HEK293 (cell line): Measurements from ENCODE around the gene CD300LB.

Experiments used
- KLF16 ChIP-seq: fragments of 450-650 bp; formaldehyde crosslinking; IDR thresholded peaks from 2 replicates; pipeline ENCODE4 v1.5.1; 2017; ENCODE audit warnings: missing biosample characterization, missing genetic modification characterization
- ZBTB21 ChIP-seq: fragments of 450-650 bp; formaldehyde crosslinking; IDR thresholded peaks from 2 replicates; pipeline ENCODE4 v1.5.1; 2017; ENCODE audit warnings: missing biosample characterization, missing genetic modification characterization
- ZNF114 ChIP-seq: fragments of 450-650 bp; formaldehyde crosslinking; IDR thresholded peaks from 2 replicates; pipeline ENCODE4 v1.5.0; 2017; ENCODE audit warnings: missing biosample characterization, missing genetic modification characterization
- ZNF140 ChIP-seq: fragments of 450-650 bp; formaldehyde crosslinking; IDR thresholded peaks from 2 replicates; pipeline ENCODE4 v1.5.1; 2016; ENCODE audit warnings: missing biosample characterization, missing genetic modification characterization
- ZNF146 ChIP-seq: fragments of 450-650 bp; formaldehyde crosslinking; IDR thresholded peaks from 2 replicates; pipeline ENCODE4 v1.5.1; 2016; ENCODE audit warnings: missing biosample characterization, missing genetic modification characterization
- ZNF169 ChIP-seq: fragments of 450-650 bp; formaldehyde crosslinking; IDR thresholded peaks from 2 replicates; pipeline ENCODE4 v1.5.1; 2016; ENCODE audit warnings: missing biosample characterization, missing genetic modification characterization
- ZNF174 ChIP-seq: fragments of 450-650 bp; formaldehyde crosslinking; IDR thresholded peaks from 2 replicates; pipeline ENCODE4 v1.5.0; 2017; ENCODE audit warnings: missing biosample characterization, mild to moderate bottlenecking, missing genetic modification characterization
- ZNF23 ChIP-seq: fragments of 450-650 bp; formaldehyde crosslinking; IDR thresholded peaks from 2 replicates; pipeline ENCODE4 v1.5.1; 2016; ENCODE audit warnings: missing biosample characterization, missing genetic modification characterization, borderline replicate concordance
- ZNF239 ChIP-seq: fragments of 450-650 bp; formaldehyde crosslinking; IDR thresholded peaks from 2 replicates; pipeline ENCODE4 v1.5.1; 2016; ENCODE audit warnings: missing biosample characterization, missing genetic modification characterization
- ZNF37A ChIP-seq: fragments of 450-650 bp; IDR thresholded peaks from 2 replicates; pipeline ENCODE4 v1.5.1; 2018; ENCODE audit warnings: missing biosample characterization, missing genetic modification characterization
- ZNF473 ChIP-seq: fragments of 450-650 bp; formaldehyde crosslinking; IDR thresholded peaks from 2 replicates; pipeline ENCODE4 v1.5.1; 2017; ENCODE audit warnings: missing biosample characterization, missing genetic modification characterization
- ZNF529 ChIP-seq: fragments of 450-650 bp; formaldehyde crosslinking; IDR thresholded peaks from 2 replicates; pipeline ENCODE4 v1.5.1; 2017; ENCODE audit warnings: missing genetic modification characterization, missing biosample characterization; ENCODE audit not compliant: insufficient replicate concordance
- ZNF544 ChIP-seq: fragments of 450-650 bp; formaldehyde crosslinking; IDR thresholded peaks from 2 replicates; pipeline ENCODE4 v1.5.0; 2017; ENCODE audit warnings: missing biosample characterization, missing genetic modification characterization
- ZNF585B ChIP-seq: fragments of 450-650 bp; formaldehyde crosslinking; IDR thresholded peaks from 2 replicates; pipeline ENCODE4 v1.5.1; 2016; ENCODE audit warnings: missing biosample characterization, missing genetic modification characterization
- ZNF624 ChIP-seq: fragments of 450-650 bp; formaldehyde crosslinking; IDR thresholded peaks from 2 replicates; pipeline ENCODE4 v1.5.1; 2017; ENCODE audit warnings: missing biosample characterization, missing genetic modification characterization
- ZNF830 ChIP-seq: fragments of 450-650 bp; IDR thresholded peaks from 2 replicates; pipeline ENCODE4 v1.5.0; 2018; ENCODE audit warnings: missing biosample characterization, missing genetic modification characterization, low read depth, mild to moderate bottlenecking, moderate library complexity
- ZSCAN16 ChIP-seq: fragments of 450-650 bp; formaldehyde crosslinking; IDR thresholded peaks from 2 replicates; pipeline ENCODE4 v1.5.1; 2016; ENCODE audit warnings: missing biosample characterization, missing genetic modification characterization
- TF ChIP-seq, protein P1 (sequence below): fragments of 450-650 bp; formaldehyde crosslinking; conservative IDR thresholded peaks from 2 replicates; pipeline ENCODE4 v1.5.1; 2016; ENCODE audit warnings: low read depth, missing biosample characterization, missing genetic modification characterization
- TF ChIP-seq, protein P2 (sequence below): sonication (generic); formaldehyde crosslinking; IDR thresholded peaks from 2 replicates; pipeline ENCODE4 v1.8.1; 2022; ENCODE audit warnings: mild to moderate bottlenecking, moderate library complexity, missing genetic modification reagents
- TF ChIP-seq, protein P3 (sequence below): fragments of 450-650 bp; formaldehyde crosslinking; IDR thresholded peaks from 2 replicates; pipeline ENCODE4 v1.5.1; 2017; ENCODE audit warnings: missing biosample characterization, missing genetic modification characterization
- TF ChIP-seq, protein P4 (sequence below): fragments of 450-650 bp; formaldehyde crosslinking; IDR thresholded peaks from 2 replicates; pipeline ENCODE4 v1.5.1; 2016; ENCODE audit warnings: missing biosample characterization, missing genetic modification characterization
- TF ChIP-seq, protein P5 (sequence below): fragments of 450-650 bp; formaldehyde crosslinking; IDR thresholded peaks from 2 replicates; pipeline ENCODE4 v1.5.1; 2016; ENCODE audit warnings: missing biosample characterization, missing genetic modification characterization, borderline replicate concordance
- TF ChIP-seq, protein P6 (sequence below): fragments of 450-650 bp; formaldehyde crosslinking; IDR thresholded peaks from 2 replicates; pipeline ENCODE4 v1.5.1; 2017; ENCODE audit warnings: missing biosample characterization, missing genetic modification characterization

The CD300LB gene

DNA sequence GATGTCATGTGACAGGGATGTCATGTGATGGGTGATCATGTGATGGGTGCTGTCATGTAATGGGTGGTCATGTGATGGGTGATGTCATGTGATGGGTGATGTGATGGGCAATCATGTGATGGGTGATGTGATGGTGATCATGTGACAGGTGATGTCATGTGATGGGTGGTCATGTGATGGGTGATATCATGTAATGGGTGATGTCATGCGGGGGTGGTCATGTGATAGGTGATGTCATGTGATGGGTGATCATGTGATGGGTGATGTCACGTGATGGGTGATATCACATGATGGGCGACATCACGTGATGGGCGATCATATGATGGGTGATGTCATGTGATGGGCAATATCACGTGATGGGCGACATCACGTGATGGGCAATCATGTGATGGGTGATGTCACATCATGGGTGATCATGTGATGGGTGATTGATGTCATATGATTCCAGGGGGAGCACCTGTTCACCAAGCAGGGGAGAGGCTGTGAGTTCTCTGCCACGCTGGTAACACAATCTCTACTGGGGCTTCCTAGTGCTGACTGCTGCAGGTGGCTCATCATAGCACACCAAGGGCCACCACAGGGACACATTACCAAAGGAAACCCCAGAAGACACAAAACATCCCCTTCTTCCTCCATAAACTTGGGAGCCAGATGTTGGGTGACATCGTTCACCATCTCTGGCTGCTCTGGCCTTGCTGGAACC, 16.5 kb downstream of the CD300LB start (continued):
- TF ChIP-seq, protein P1, sequence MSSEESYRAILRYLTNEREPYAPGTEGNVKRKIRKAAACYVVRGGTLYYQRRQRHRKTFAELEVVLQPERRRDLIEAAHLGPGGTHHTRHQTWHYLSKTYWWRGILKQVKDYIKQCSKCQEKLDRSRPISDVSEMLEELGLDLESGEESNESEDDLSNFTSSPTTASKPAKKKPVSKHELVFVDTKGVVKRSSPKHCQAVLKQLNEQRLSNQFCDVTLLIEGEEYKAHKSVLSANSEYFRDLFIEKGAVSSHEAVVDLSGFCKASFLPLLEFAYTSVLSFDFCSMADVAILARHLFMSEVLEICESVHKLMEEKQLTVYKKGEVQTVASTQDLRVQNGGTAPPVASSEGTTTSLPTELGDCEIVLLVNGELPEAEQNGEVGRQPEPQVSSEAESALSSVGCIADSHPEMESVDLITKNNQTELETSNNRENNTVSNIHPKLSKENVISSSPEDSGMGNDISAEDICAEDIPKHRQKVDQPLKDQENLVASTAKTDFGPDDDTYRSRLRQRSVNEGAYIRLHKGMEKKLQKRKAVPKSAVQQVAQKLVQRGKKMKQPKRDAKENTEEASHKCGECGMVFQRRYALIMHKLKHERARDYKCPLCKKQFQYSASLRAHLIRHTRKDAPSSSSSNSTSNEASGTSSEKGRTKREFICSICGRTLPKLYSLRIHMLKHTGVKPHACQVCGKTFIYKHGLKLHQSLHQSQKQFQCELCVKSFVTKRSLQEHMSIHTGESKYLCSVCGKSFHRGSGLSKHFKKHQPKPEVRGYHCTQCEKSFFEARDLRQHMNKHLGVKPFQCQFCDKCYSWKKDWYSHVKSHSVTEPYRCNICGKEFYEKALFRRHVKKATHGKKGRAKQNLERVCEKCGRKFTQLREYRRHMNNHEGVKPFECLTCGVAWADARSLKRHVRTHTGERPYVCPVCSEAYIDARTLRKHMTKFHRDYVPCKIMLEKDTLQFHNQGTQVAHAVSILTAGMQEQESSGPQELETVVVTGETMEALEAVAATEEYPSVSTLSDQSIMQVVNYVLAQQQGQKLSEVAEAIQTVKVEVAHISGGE (tag by site-specific recombination) = no peak
- TF ChIP-seq ZNF23 (peak; percentile 48; the same call in 1 of the 2 replicates), ZNF174 (tag by site-specific recombination) (no peak), ZNF544 (tag by site-specific recombination) (no peak), ZNF37A (no peak), ZNF529 (tag by site-specific recombination) (no peak), ZNF239 (tag by site-specific recombination) (no peak), ZNF830 (no peak), ZNF624 (tag by site-specific recombination) (no peak), ZBTB21 (tag by site-specific recombination) (peak; percentile 92), KLF16 (tag by site-specific recombination) (no peak), ZNF140 (tag by site-specific recombination) (no peak), ZNF473 (tag by site-specific recombination) (0 out of 2 replicates have a peak, but pooled peaks have one; percentile 26), ZNF146 (tag by site-specific recombination) (no peak; the same call in 1 of the 2 replicates), ZNF585B (tag by site-specific recombination) (no peak), ZNF114 (tag by site-specific recombination) (no peak), ZNF169 (tag by site-specific recombination) (peak; percentile 79), ZSCAN16 (tag by site-specific recombination) (0 out of 2 replicates have a peak, but pooled peaks have one; percentile 11)
- TF ChIP-seq, protein P2, sequence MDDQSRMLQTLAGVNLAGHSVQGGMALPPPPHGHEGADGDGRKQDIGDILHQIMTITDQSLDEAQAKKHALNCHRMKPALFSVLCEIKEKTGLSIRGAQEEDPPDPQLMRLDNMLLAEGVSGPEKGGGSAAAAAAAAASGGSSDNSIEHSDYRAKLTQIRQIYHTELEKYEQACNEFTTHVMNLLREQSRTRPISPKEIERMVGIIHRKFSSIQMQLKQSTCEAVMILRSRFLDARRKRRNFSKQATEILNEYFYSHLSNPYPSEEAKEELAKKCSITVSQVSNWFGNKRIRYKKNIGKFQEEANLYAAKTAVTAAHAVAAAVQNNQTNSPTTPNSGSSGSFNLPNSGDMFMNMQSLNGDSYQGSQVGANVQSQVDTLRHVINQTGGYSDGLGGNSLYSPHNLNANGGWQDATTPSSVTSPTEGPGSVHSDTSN = no peak
- TF ChIP-seq, protein P3, sequence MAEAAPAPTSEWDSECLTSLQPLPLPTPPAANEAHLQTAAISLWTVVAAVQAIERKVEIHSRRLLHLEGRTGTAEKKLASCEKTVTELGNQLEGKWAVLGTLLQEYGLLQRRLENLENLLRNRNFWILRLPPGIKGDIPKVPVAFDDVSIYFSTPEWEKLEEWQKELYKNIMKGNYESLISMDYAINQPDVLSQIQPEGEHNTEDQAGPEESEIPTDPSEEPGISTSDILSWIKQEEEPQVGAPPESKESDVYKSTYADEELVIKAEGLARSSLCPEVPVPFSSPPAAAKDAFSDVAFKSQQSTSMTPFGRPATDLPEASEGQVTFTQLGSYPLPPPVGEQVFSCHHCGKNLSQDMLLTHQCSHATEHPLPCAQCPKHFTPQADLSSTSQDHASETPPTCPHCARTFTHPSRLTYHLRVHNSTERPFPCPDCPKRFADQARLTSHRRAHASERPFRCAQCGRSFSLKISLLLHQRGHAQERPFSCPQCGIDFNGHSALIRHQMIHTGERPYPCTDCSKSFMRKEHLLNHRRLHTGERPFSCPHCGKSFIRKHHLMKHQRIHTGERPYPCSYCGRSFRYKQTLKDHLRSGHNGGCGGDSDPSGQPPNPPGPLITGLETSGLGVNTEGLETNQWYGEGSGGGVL (tag by site-specific recombination) = peak; percentile 68
- TF ChIP-seq, protein P4, sequence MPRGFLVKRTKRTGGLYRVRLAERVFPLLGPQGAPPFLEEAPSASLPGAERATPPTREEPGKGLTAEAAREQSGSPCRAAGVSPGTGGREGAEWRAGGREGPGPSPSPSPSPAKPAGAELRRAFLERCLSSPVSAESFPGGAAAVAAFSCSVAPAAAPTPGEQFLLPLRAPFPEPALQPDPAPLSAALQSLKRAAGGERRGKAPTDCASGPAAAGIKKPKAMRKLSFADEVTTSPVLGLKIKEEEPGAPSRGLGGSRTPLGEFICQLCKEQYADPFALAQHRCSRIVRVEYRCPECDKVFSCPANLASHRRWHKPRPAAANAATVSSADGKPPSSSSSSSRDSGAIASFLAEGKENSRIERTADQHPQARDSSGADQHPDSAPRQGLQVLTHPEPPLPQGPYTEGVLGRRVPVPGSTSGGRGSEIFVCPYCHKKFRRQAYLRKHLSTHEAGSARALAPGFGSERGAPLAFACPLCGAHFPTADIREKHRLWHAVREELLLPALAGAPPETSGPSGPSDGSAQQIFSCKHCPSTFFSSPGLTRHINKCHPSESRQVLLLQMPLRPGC (tag by site-specific recombination) = peak; percentile 53
- TF ChIP-seq, protein P5, sequence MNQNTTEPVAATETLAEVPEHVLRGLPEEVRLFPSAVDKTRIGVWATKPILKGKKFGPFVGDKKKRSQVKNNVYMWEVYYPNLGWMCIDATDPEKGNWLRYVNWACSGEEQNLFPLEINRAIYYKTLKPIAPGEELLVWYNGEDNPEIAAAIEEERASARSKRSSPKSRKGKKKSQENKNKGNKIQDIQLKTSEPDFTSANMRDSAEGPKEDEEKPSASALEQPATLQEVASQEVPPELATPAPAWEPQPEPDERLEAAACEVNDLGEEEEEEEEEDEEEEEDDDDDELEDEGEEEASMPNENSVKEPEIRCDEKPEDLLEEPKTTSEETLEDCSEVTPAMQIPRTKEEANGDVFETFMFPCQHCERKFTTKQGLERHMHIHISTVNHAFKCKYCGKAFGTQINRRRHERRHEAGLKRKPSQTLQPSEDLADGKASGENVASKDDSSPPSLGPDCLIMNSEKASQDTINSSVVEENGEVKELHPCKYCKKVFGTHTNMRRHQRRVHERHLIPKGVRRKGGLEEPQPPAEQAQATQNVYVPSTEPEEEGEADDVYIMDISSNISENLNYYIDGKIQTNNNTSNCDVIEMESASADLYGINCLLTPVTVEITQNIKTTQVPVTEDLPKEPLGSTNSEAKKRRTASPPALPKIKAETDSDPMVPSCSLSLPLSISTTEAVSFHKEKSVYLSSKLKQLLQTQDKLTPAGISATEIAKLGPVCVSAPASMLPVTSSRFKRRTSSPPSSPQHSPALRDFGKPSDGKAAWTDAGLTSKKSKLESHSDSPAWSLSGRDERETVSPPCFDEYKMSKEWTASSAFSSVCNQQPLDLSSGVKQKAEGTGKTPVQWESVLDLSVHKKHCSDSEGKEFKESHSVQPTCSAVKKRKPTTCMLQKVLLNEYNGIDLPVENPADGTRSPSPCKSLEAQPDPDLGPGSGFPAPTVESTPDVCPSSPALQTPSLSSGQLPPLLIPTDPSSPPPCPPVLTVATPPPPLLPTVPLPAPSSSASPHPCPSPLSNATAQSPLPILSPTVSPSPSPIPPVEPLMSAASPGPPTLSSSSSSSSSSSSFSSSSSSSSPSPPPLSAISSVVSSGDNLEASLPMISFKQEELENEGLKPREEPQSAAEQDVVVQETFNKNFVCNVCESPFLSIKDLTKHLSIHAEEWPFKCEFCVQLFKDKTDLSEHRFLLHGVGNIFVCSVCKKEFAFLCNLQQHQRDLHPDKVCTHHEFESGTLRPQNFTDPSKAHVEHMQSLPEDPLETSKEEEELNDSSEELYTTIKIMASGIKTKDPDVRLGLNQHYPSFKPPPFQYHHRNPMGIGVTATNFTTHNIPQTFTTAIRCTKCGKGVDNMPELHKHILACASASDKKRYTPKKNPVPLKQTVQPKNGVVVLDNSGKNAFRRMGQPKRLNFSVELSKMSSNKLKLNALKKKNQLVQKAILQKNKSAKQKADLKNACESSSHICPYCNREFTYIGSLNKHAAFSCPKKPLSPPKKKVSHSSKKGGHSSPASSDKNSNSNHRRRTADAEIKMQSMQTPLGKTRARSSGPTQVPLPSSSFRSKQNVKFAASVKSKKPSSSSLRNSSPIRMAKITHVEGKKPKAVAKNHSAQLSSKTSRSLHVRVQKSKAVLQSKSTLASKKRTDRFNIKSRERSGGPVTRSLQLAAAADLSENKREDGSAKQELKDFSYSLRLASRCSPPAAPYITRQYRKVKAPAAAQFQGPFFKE (tag by site-specific recombination) = no peak; the same call in 1 of the 2 replicates
- TF ChIP-seq, protein P6, sequence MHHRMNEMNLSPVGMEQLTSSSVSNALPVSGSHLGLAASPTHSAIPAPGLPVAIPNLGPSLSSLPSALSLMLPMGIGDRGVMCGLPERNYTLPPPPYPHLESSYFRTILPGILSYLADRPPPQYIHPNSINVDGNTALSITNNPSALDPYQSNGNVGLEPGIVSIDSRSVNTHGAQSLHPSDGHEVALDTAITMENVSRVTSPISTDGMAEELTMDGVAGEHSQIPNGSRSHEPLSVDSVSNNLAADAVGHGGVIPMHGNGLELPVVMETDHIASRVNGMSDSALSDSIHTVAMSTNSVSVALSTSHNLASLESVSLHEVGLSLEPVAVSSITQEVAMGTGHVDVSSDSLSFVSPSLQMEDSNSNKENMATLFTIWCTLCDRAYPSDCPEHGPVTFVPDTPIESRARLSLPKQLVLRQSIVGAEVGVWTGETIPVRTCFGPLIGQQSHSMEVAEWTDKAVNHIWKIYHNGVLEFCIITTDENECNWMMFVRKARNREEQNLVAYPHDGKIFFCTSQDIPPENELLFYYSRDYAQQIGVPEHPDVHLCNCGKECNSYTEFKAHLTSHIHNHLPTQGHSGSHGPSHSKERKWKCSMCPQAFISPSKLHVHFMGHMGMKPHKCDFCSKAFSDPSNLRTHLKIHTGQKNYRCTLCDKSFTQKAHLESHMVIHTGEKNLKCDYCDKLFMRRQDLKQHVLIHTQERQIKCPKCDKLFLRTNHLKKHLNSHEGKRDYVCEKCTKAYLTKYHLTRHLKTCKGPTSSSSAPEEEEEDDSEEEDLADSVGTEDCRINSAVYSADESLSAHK (tag by site-specific recombination) = no peak
